HG03575 (cell line): ENCODE results near the gene TRNP1.

Experiments
- ATAC-seq: cut with Tn5 transposase; IDR thresholded peaks from one replicate; pipeline ENCODE4 v1.9.1; 2021; ENCODE audit not compliant: unreplicated experiment, insufficient number of reproducible peaks, low FRiP score; ENCODE audit errors: extremely low read depth

Gene TRNP1

GRCh38 chr1:27016376-27016775 is 22.9 kb downstream of the TRNP1 start:
- no peak for ATAC-seq

GRCh38 chr1:27017207-27017606 is 23.7 kb downstream of the TRNP1 start:
- ATAC-seq, result no peak

- no peak for ATAC-seq
These were observed 24.8 kb downstream of the TRNP1 start for GRCh38 chr1:27018316-27018715.

GRCh38 chr1:27021354-27022031 is 28.0 kb downstream of the TRNP1 start:
- ATAC-seq, result no peak

GRCh38 chr1:27025718-27026117 is 32.2 kb downstream of the TRNP1 start:
- no peak for ATAC-seq

GRCh38 chr1:27026621-27027574 is 33.4 kb downstream of the TRNP1 start:
- no peak for ATAC-seq

- ATAC-seq, result no peak
These were observed 34.2 kb downstream of the TRNP1 start for GRCh38 chr1:27027575-27028250.

- no peak for ATAC-seq
These were observed 36.0 kb downstream of the TRNP1 start for GRCh38 chr1:27029517-27029916.

- ATAC-seq, result no peak
These were observed 38.0 kb downstream of the TRNP1 start for GRCh38 chr1:27031235-27032118.

GRCh38 chr1:27032119-27032461 is 38.6 kb downstream of the TRNP1 start:
- no peak for ATAC-seq

GRCh38 chr1:27033043-27033746 is 39.7 kb downstream of the TRNP1 start:
- no peak for ATAC-seq

GRCh38 chr1:27035344-27035743 is 41.9 kb downstream of the TRNP1 start:
- no peak for ATAC-seq

GRCh38 chr1:27036718-27037117 is 43.2 kb downstream of the TRNP1 start:
- ATAC-seq, result no peak

- ATAC-seq, result no peak
These were observed 44.0 kb downstream of the TRNP1 start for GRCh38 chr1:27037518-27037917.

- ATAC-seq, result no peak
These were observed 44.5 kb downstream of the TRNP1 start for GRCh38 chr1:27038020-27038419.

- no peak for ATAC-seq
These were observed 49.2 kb downstream of the TRNP1 start for GRCh38 chr1:27042670-27043069.

- no peak for ATAC-seq
These were observed 51.2 kb downstream of the TRNP1 start for GRCh38 chr1:27044613-27045151.

GRCh38 chr1:27045973-27046558 is 52.6 kb downstream of the TRNP1 start:
- ATAC-seq, result no peak
